ENCODE measurements around the gene SLIT1.

- TF ChIP-seq CTCF (IDR thresholded peaks at IDR 0.05; ENCODE audit: insufficient read depth, low read depth, low read length) = no peak
- TF ChIP-seq EZH2 (IDR thresholded peaks at IDR 0.05; ENCODE audit: insufficient read depth, low read length) = no peak
Measured at GRCh38 chr10:97043563-97043855, 142.2 kb downstream of the SLIT1 start.
